SK-N-SH (cell line): ENCODE measurements around the gene BLOC1S1. TPM values are rescaled to one million over a fixed set of nuclear protein-coding genes. Genes with fewer than 3 reads are reported as not detected.

Source experiments
- CTCF ChIA-PET: fragments of 300-600, 350-600 bp; formaldehyde crosslinking; extraction: SDS; loops from one replicate; lab custom pipeline; 2021; lab: Yijun Ruan, JAX
- POLR2A ChIA-PET: fragments of 350-600 bp; sonication (Branson Sonifier 250); formaldehyde crosslinking; extraction: SDS; loops from one replicate; lab custom pipeline; 2020; ENCODE audit warnings: antibody characterized with exemption, inconsistent platforms; lab: Yijun Ruan, JAX
- DNase-seq: peaks from one replicate; pipeline ENCODE4 v3.0.0; 2012
- H2AFZ ChIP-seq: fragments of 200-600 bp; sonication (generic); 2 replicates; pipeline ENCODE4 v1.8.1; 2016; ENCODE audit warnings: antibody characterized with exemption, mild to moderate bottlenecking, low read depth
- H3F3A ChIP-seq: fragments of 200-600 bp; sonication (generic); replicated peaks from 2 replicates; pipeline ENCODE3; 2016; ENCODE audit warnings: antibody characterized with exemption, mild to moderate bottlenecking; ENCODE audit not compliant: insufficient read depth
- H3K27ac ChIP-seq, 2 experiments: fragments of 200-500 bp in 1 of 2; fragments of 200-600 bp in 1 of 2; sonication (Bioruptor generic) in 1 of 2; sonication (generic), shearing (Covaris generic) in 1 of 2; 2 replicates each; pipeline versions ENCODE4 v1.5.1 to v1.6.1; 2014 to 2016; ENCODE audit warnings: low read depth in 2 of 2, inconsistent platforms in 1 of 2, low read length in 1 of 2, mild to moderate bottlenecking in 1 of 2, mixed read lengths in 1 of 2
- H3K27me3 ChIP-seq: fragments of 200-600 bp; sonication (generic), shearing (Covaris generic); 2 replicates; pipeline ENCODE4 v1.6.1; 2016; ENCODE audit warnings: mixed run types; ENCODE audit not compliant: insufficient read depth
- H3K36me3 ChIP-seq, 2 experiments: fragments of 200-500 bp in 1 of 2; fragments of 200-600 bp in 1 of 2; sonication (Bioruptor generic) in 1 of 2; sonication (generic) in 1 of 2; replicated peaks in 1 of 2; 2 replicates each; pipeline versions ENCODE3 to v1.5.1; 2014 to 2016; ENCODE audit warnings: low read length in 1 of 2, mild to moderate bottlenecking in 1 of 2; ENCODE audit not compliant: insufficient read depth in 2 of 2, control insufficient read depth in 1 of 2
- H3K4me1 ChIP-seq, 2 experiments: fragments of 200-500 bp in 1 of 2; fragments of 200-600 bp in 1 of 2; sonication (Bioruptor generic) in 1 of 2; sonication (generic), shearing (Covaris generic) in 1 of 2; 2 replicates each; pipeline versions ENCODE4 v1.5.1 to v1.6.1; 2014 to 2016; ENCODE audit warnings: low read depth in 1 of 2, low read length in 1 of 2, mixed run types in 1 of 2; ENCODE audit not compliant: insufficient read depth in 2 of 2, control insufficient read depth in 1 of 2
- H3K4me2 ChIP-seq: fragments of 200-600 bp; sonication (generic), shearing (Covaris generic); 2 replicates; pipeline ENCODE4 v1.6.1; 2017; ENCODE audit warnings: mixed run types
- H3K4me3 ChIP-seq, 2 experiments: fragments of 200-500 bp in 1 of 2; fragments of 200-600 bp in 1 of 2; sonication (Bioruptor generic) in 1 of 2; sonication (generic), shearing (Covaris generic) in 1 of 2; 2 replicates each; pipeline versions ENCODE4 v1.5.1 to v1.8.1; 2014 to 2016; ENCODE audit warnings: low read depth in 2 of 2, inconsistent platforms in 1 of 2, low read length in 1 of 2, mild to moderate bottlenecking in 1 of 2, mixed read lengths in 1 of 2, moderate library complexity in 1 of 2
- H3K79me2 ChIP-seq: fragments of 200-600 bp; sonication (generic); 2 replicates; pipeline ENCODE4 v1.8.1; 2017; ENCODE audit warnings: mild to moderate bottlenecking; ENCODE audit not compliant: insufficient read depth
- H3K9ac ChIP-seq: fragments of 200-600 bp; sonication (generic); 2 replicates; pipeline ENCODE4 v1.6.1; 2017; ENCODE audit warnings: mixed run types
- H3K9me2 ChIP-seq: fragments of 200-600 bp; sonication (generic); 2 replicates; pipeline ENCODE4 v1.6.1; 2017; ENCODE audit warnings: mixed run types
- H3K9me3 ChIP-seq: fragments of 200-600 bp; sonication (generic); 2 replicates; pipeline ENCODE4 v1.6.1; 2017; ENCODE audit warnings: mixed run types, mild to moderate bottlenecking, moderate library complexity
- H4K20me1 ChIP-seq: fragments of 200-600 bp; sonication (generic); 2 replicates; pipeline ENCODE4 v1.6.1; 2017; ENCODE audit warnings: mild to moderate bottlenecking, mixed run types; ENCODE audit not compliant: insufficient read depth
- CHD2 ChIP-seq: fragments of 150-350 bp; IDR thresholded peaks from 2 replicates; pipeline ENCODE4 v1.6.1; 2018; ENCODE audit warnings: low read length; ENCODE audit not compliant: partially characterized antibody
- CTCF ChIP-seq: fragments of 200-600 bp; sonication (generic); IDR thresholded peaks from 2 replicates; pipeline ENCODE4 v1.6.1; 2017; ENCODE audit warnings: antibody characterized with exemption, mild to moderate bottlenecking, moderate library complexity
- EP300 ChIP-seq, 2 experiments: IDR thresholded peaks; 2 replicates each; pipeline versions ENCODE4 v1.4.0 to v1.6.1; 2012; ENCODE audit warnings: borderline replicate concordance in 1 of 2, low read depth in 1 of 2, low read length in 1 of 2
- EZH2phosphoT487 ChIP-seq: fragments of 200-600 bp; sonication (generic); IDR thresholded peaks from 2 replicates; pipeline ENCODE4 v1.6.1; 2017; ENCODE audit warnings: low read depth, mixed run types, mild to moderate bottlenecking, antibody characterized with exemption, moderate library complexity, borderline replicate concordance
- FOSL2 ChIP-seq: IDR thresholded peaks from 2 replicates; pipeline ENCODE4 v1.4.0; 2012; ENCODE audit warnings: low read depth, mild to moderate bottlenecking, moderate library complexity, borderline replicate concordance
- GABPA ChIP-seq: IDR thresholded peaks from 2 replicates; pipeline ENCODE4 v1.4.0; 2012; ENCODE audit warnings: low read depth, mild to moderate bottlenecking
- GATA2 ChIP-seq: sonication (generic); formaldehyde crosslinking; IDR thresholded peaks from 2 replicates; pipeline ENCODE4 v1.5.0; 2020; ENCODE audit warnings: mild to moderate bottlenecking, missing genetic modification reagents
- IRF3 ChIP-seq: fragments of 150-350 bp; IDR thresholded peaks from 2 replicates; pipeline ENCODE4 v1.6.1; 2016; ENCODE audit warnings: mild to moderate bottlenecking, low read depth, low read length
- MAX ChIP-seq: IDR thresholded peaks from 2 replicates; pipeline ENCODE4 v1.4.0; 2012; ENCODE audit warnings: low read depth
- MXI1 ChIP-seq: IDR thresholded peaks from 2 replicates; pipeline ENCODE4 v1.6.1; 2012; ENCODE audit warnings: mild to moderate bottlenecking, low read depth, low read length, improper control_type of control experiment
- NFIC ChIP-seq: IDR thresholded peaks from 2 replicates; pipeline ENCODE4 v1.4.0; 2012; ENCODE audit warnings: borderline replicate concordance
- NRF1 ChIP-seq: IDR thresholded peaks from 2 replicates; pipeline ENCODE4 v1.6.1; 2012; ENCODE audit warnings: low read depth, mild to moderate bottlenecking, low read length
- POLR2AphosphoS5 ChIP-seq: IDR thresholded peaks from 2 replicates; pipeline ENCODE4 v1.6.1; 2012; ENCODE audit warnings: low read depth, low read length
- RAD21 ChIP-seq: IDR thresholded peaks from 2 replicates; pipeline ENCODE4 v1.6.1; 2012; ENCODE audit warnings: mild to moderate bottlenecking, low read length
- SMC3 ChIP-seq: IDR thresholded peaks from 2 replicates; pipeline ENCODE4 v1.6.1; 2012; ENCODE audit warnings: low read depth, low read length, improper control_type of control experiment
- TEAD4 ChIP-seq: IDR thresholded peaks from 2 replicates; pipeline ENCODE4 v1.4.0; 2012; ENCODE audit warnings: mild to moderate bottlenecking, borderline replicate concordance; ENCODE audit not compliant: insufficient read depth
- USF1 ChIP-seq: IDR thresholded peaks from 2 replicates; pipeline ENCODE4 v1.4.0; 2012; ENCODE audit warnings: low read depth, borderline replicate concordance
- YY1 ChIP-seq: IDR thresholded peaks from 2 replicates; pipeline ENCODE4 v1.4.0; 2012; ENCODE audit warnings: low read depth, mild to moderate bottlenecking
- ZBTB33 ChIP-seq: IDR thresholded peaks from 2 replicates; pipeline ENCODE4 v1.4.0; 2012; ENCODE audit warnings: low read depth, borderline replicate concordance
- WGBS: methylation state at CpG from one replicate; pipeline ENCODE4 v1.1.6; 2017; ENCODE audit warnings: low lambda C conversion rate; 5-methylcytosine and 5-hydroxymethylcytosine counted together
- polyA plus RNA-seq, 3 experiments: library from polyadenylated mRNA; depleted of rRNA; stranded (reverse); fragments of >200 nt; gene quantifications; 2 replicates each; pipeline ENCODE4 v1.2.3, GENCODE V29; 2012

BLOC1S1 gene
- polyA plus RNA-seq, 1 of the 3 experiments (the other 2 are of a cell fraction): 331 TPM

- no peak for DNase-seq
- H3K27me3 ChIP-seq: no peaks in the 10 kb centered on the region
- H3K9ac ChIP-seq: no peak overlapping the region
- H3K4me3 ChIP-seq: no peak overlapping the region
- WGBS: 92% methylated on average over 2 of the region's 7 CpGs
- no peak for TF ChIP-seq EZH2phosphoT487
- TF ChIP-seq USF1: no peak
- no peak for TF ChIP-seq NFIC
- TF ChIP-seq RAD21: no peak
- TF ChIP-seq NRF1: no peak
- TF ChIP-seq MXI1: no peak
- no peak for TF ChIP-seq MAX
- no peak for TF ChIP-seq EP300 (IDR thresholded peaks at IDR 0.05; ENCODE audit: borderline replicate concordance in 1 of 2, low read depth in 1 of 2, low read length in 1 of 2)
- TF ChIP-seq IRF3: no peak
- TF ChIP-seq CHD2: no peak
- no peak for TF ChIP-seq ZBTB33
- TF ChIP-seq POLR2AphosphoS5: no peak
- TF ChIP-seq YY1: no peak
- TF ChIP-seq FOSL2: no peak
- TF ChIP-seq, all 33 proteins: peak for 0
- no peaks in the 10 kb centered on the region for H3F3A ChIP-seq
- ChIA-PET CTCF (interaction anchor here (0.9 to 2.5 kb wide), 2 partner anchors 25 to 38 kb away, joined by 4 to 8 read pairs; no protein-coding TSS in a partner anchor), POLR2A (no interaction called here)
- H3K27ac ChIP-seq: no peak overlapping the region
- H4K20me1 ChIP-seq: no peaks in the 10 kb centered on the region
- no peaks in the 10 kb centered on the region for H3K36me3 ChIP-seq
- no peaks in the 10 kb centered on the region for H3K9me3 ChIP-seq
- H3K9me2 ChIP-seq: no peaks in the 10 kb centered on the region
- no peak overlapping the region for H3K4me2 ChIP-seq
- no peaks in the 10 kb centered on the region for H3K4me1 ChIP-seq
- H3K79me2 ChIP-seq: no peaks in the 10 kb centered on the region
- H2AFZ ChIP-seq: no peak overlapping the region
These were observed 21.7 kb upstream of the BLOC1S1 start for GRCh38 chr12:55694188-55694515.

GRCh38 chr12:55694651-55695050, 21.2 kb upstream of the BLOC1S1 start:
- no peak for DNase-seq
- H3K27me3 ChIP-seq: no peaks in the 10 kb centered on the region
- H3K9me2 ChIP-seq: no peaks in the 10 kb centered on the region
- no peak overlapping the region for H2AFZ ChIP-seq
- H3K27ac ChIP-seq: no peak overlapping the region
- no peaks in the 10 kb centered on the region for H3K9me3 ChIP-seq
- ChIA-PET CTCF (interaction anchor here (0.9 to 2.5 kb wide), 2 partner anchors 25 to 38 kb away, joined by 4 to 8 read pairs; no protein-coding TSS in a partner anchor), POLR2A (no interaction called here)
- H3K9ac ChIP-seq: no peak overlapping the region
- H3K36me3 ChIP-seq: no peaks in the 10 kb centered on the region
- WGBS: 63% methylated on average over 1 of the region's 4 CpGs
- H3F3A ChIP-seq: no peaks in the 10 kb centered on the region
- no peaks in the 10 kb centered on the region for H4K20me1 ChIP-seq
- H3K4me3 ChIP-seq: no peak overlapping the region
- H3K79me2 ChIP-seq: no peaks in the 10 kb centered on the region
- H3K4me2 ChIP-seq: no peak overlapping the region
- no peaks in the 10 kb centered on the region for H3K4me1 ChIP-seq
- TF ChIP-seq TEAD4: no peak
- TF ChIP-seq CHD2: no peak
- TF ChIP-seq CTCF: no peak
- TF ChIP-seq EP300 (IDR thresholded peaks at IDR 0.05; ENCODE audit: borderline replicate concordance in 1 of 2, low read depth in 1 of 2, low read length in 1 of 2): no peak
- no peak for TF ChIP-seq SMC3
- no peak for TF ChIP-seq MXI1
- TF ChIP-seq GATA2 (CRISPR knock-in tag): no peak
- TF ChIP-seq GABPA: no peak
